Liver (tissue), 9 donors: ENCODE results near the gene ABCG2. TPM values are rescaled to one million over a fixed set of nuclear protein-coding genes. Genes with fewer than 3 reads are reported as not detected.

Experiments
- DNase-seq: peaks from one replicate; pipeline ENCODE4 v3.0.0-alpha.2; 2017; ENCODE audit warnings: low spot score
- H3K27ac ChIP-seq, 2 donors: one replicate each; pipeline ENCODE4 v1.7.0; 2013; ENCODE audit warnings: inconsistent platforms in 2 of 2, low read length in 2 of 2, control low read depth in 1 of 2, low read depth in 1 of 2, mild to moderate bottlenecking in 1 of 2
- H3K27me3 ChIP-seq, 4 donors: one replicate each; pipeline versions ENCODE4 v1.6.1 to v1.7.0; 2013; ENCODE audit warnings: low read length in 3 of 4, inconsistent platforms in 1 of 4, mild to moderate bottlenecking in 1 of 4, moderate library complexity in 1 of 4; ENCODE audit not compliant: control insufficient read depth in 4 of 4, insufficient read depth in 4 of 4
- H3K36me3 ChIP-seq, 4 donors: one replicate each; pipeline versions ENCODE4 v1.6.1 to v1.7.0; 2013; ENCODE audit warnings: low read length in 3 of 4, mild to moderate bottlenecking in 3 of 4, low read depth in 1 of 4, moderate library complexity in 1 of 4; ENCODE audit not compliant: control insufficient read depth in 4 of 4, insufficient read depth in 3 of 4
- H3K4me1 ChIP-seq, 4 donors: one replicate each; pipeline versions ENCODE4 v1.6.1 to v1.7.0; 2013; ENCODE audit warnings: low read length in 3 of 4, mild to moderate bottlenecking in 3 of 4, moderate library complexity in 1 of 4; ENCODE audit not compliant: control insufficient read depth in 4 of 4, insufficient read depth in 4 of 4
- H3K4me3 ChIP-seq, 3 donors: one replicate each; pipeline versions ENCODE4 v1.6.1 to v1.7.0; 2013; ENCODE audit warnings: low read length in 3 of 3, control low read depth in 1 of 3, low read depth in 1 of 3, mild to moderate bottlenecking in 1 of 3
- H3K9ac ChIP-seq, 2 donors: one replicate each; pipeline ENCODE4 v1.7.0; 2013; ENCODE audit warnings: low read length in 2 of 2, mild to moderate bottlenecking in 2 of 2, moderate library complexity in 2 of 2, control low read depth in 1 of 2, low read depth in 1 of 2
- H3K9me3 ChIP-seq, 4 donors: one replicate each; pipeline versions ENCODE4 v1.6.1 to v1.7.0; 2013; ENCODE audit warnings: low read length in 3 of 4; ENCODE audit not compliant: control insufficient read depth in 4 of 4
- ATF3 ChIP-seq: IDR thresholded peaks from 2 replicates; pipeline ENCODE4 v1.6.1; 2016; ENCODE audit warnings: antibody characterized with exemption
- CTCF ChIP-seq: fragments of 150-350 bp; IDR thresholded peaks from 2 replicates; pipeline ENCODE4 v1.5.1; 2017; ENCODE audit warnings: improper control_type of control experiment, low read depth, low read length; ENCODE audit not compliant: missing input control
- EGR1 ChIP-seq, 2 donors: IDR thresholded peaks; 2 replicates each; pipeline ENCODE4 v1.6.1; 2016 to 2018; ENCODE audit warnings: antibody characterized with exemption in 2 of 2, low read depth in 2 of 2
- FOXA1 ChIP-seq: IDR thresholded peaks from 2 replicates; pipeline ENCODE4 v1.6.1; 2016; ENCODE audit warnings: antibody characterized with exemption
- FOXA2 ChIP-seq: IDR thresholded peaks from 2 replicates; pipeline ENCODE4 v1.6.1; 2016; ENCODE audit warnings: antibody characterized with exemption
- GABPA ChIP-seq, 2 donors: IDR thresholded peaks in 1 of 2; conservative IDR thresholded peaks in 1 of 2; 2 replicates each; pipeline ENCODE4 v1.6.1; 2016; ENCODE audit warnings: antibody characterized with exemption in 2 of 2, mild to moderate bottlenecking in 1 of 2, moderate library complexity in 1 of 2
- HNF4A ChIP-seq, 2 donors: conservative IDR thresholded peaks; 2 replicates each; pipeline ENCODE4 v1.6.1; 2016; ENCODE audit warnings: antibody characterized with exemption in 2 of 2, mild to moderate bottlenecking in 2 of 2
- HNF4G ChIP-seq: IDR thresholded peaks from 2 replicates; pipeline ENCODE4 v1.6.1; 2016; ENCODE audit warnings: antibody characterized with exemption
- MAX ChIP-seq: IDR thresholded peaks from 2 replicates; pipeline ENCODE4 v1.6.1; 2016; ENCODE audit warnings: antibody characterized with exemption
- NR2F2 ChIP-seq: IDR thresholded peaks from 2 replicates; pipeline ENCODE4 v1.6.1; 2016; ENCODE audit warnings: antibody characterized with exemption
- RAD21 ChIP-seq, 2 donors: IDR thresholded peaks; 2 replicates each; pipeline ENCODE4 v1.6.1; 2016; ENCODE audit warnings: antibody characterized with exemption in 2 of 2, mild to moderate bottlenecking in 2 of 2
- RXRA ChIP-seq, 2 donors: IDR thresholded peaks; 2 replicates each; pipeline ENCODE4 v1.6.1; 2017 to 2018; ENCODE audit warnings: antibody characterized with exemption in 2 of 2, mild to moderate bottlenecking in 1 of 2
- TAF1 ChIP-seq: conservative IDR thresholded peaks from 2 replicates; pipeline ENCODE4 v1.6.1; 2016; ENCODE audit warnings: antibody characterized with exemption, mild to moderate bottlenecking
- ZBTB33 ChIP-seq: IDR thresholded peaks from 2 replicates; pipeline ENCODE4 v1.6.1; 2016; ENCODE audit warnings: antibody characterized with exemption
- WGBS: extraction: QIAGEN DNeasy Blood & Tissue Kit; methylation state at CpG from one replicate; pipeline ENCODE4 v1.1.7; 2013; 5-methylcytosine and 5-hydroxymethylcytosine counted together
- polyA plus RNA-seq, 2 donors: library from polyadenylated mRNA; stranded (reverse) in 1 of 2; unstranded in 1 of 2; fragments of 200-250 nt in 1 of 2; fragments of >200 nt in 1 of 2; fragmentation: Nextera tagmentation in 1 of 2; extraction: Ambion mirVana in 1 of 2; gene quantifications; one replicate each; pipeline versions ENCODE4 v1.2.1 to v1.2.3, GENCODE V29; 2013 to 2015
- total RNA-seq, 2 donors: library from RNA; depleted of rRNA; stranded (reverse); fragments of >200 nt; gene quantifications; one replicate each; pipeline ENCODE4 v1.2.3, GENCODE V29; 2014
- donor health status: healthy.
- donor health status: healthy.
- donor health status: healthy.
- donor health status: healthy.
- donor health status: healthy.

The ABCG2 gene
- total and polyA plus RNA-seq, 4 donors, result 1.9 to 23.6 (median 7.0) TPM

GRCh38 chr4:88107406-88108107, 50.9 kb downstream of the ABCG2 start (continued):
- TF ChIP-seq ZBTB33 (peak; percentile 81), GABPA (IDR thresholded peaks at IDR 0.05 in 1 of 2, conservative IDR thresholded peaks at IDR 0.05 in 1 of 2) (peak in 1 of 2 donors; percentile 23), NR2F2 (peak; percentile 93)

GRCh38 chr4:88106205-88106604, 52.2 kb downstream of the ABCG2 start:
- H3K9ac ChIP-seq, result no peak overlapping the region
- H3K4me3 ChIP-seq, result peak overlapping the region in 1 of 3 donors; percentile 12
- no peak for DNase-seq
- H3K9me3 ChIP-seq, result no peaks in the 10 kb centered on the region
- 60% methylated on average over 3 of the region's 3 CpGs for WGBS
- H3K4me1 ChIP-seq, result peaks cover 10 to 48% (median 35%) of the 10 kb centered on the region in 4 donors
- peak overlapping the region; percentile 79 to 86 for H3K27ac ChIP-seq
- H3K36me3 ChIP-seq, result no peaks in the 10 kb centered on the region
- TF ChIP-seq ZBTB33, result no peak
- no peak for TF ChIP-seq RAD21 (IDR thresholded peaks at IDR 0.05)
- no peak for TF ChIP-seq EGR1 (IDR thresholded peaks at IDR 0.05; ENCODE audit: low read depth in 2 of 2)
- no peak for TF ChIP-seq HNF4A (conservative IDR thresholded peaks at IDR 0.05)
- TF ChIP-seq NR2F2, result no peak
- no peak for TF ChIP-seq CTCF
- TF ChIP-seq FOXA1, result no peak
- no peak for TF ChIP-seq TAF1
- TF ChIP-seq HNF4G, result no peak
- TF ChIP-seq FOXA2, result no peak
- no peak for TF ChIP-seq ATF3
- TF ChIP-seq MAX, result no peak
- no peak for TF ChIP-seq RXRA (IDR thresholded peaks at IDR 0.05)
- no peaks in the 10 kb centered on the region for H3K27me3 ChIP-seq
